ENCODE data around the gene SLC35F1.

Gene SLC35F1

GRCh38 chr6:118319894-118320649 is 413.0 kb downstream of the SLC35F1 start:
- no peak for DNase-seq

DNA sequence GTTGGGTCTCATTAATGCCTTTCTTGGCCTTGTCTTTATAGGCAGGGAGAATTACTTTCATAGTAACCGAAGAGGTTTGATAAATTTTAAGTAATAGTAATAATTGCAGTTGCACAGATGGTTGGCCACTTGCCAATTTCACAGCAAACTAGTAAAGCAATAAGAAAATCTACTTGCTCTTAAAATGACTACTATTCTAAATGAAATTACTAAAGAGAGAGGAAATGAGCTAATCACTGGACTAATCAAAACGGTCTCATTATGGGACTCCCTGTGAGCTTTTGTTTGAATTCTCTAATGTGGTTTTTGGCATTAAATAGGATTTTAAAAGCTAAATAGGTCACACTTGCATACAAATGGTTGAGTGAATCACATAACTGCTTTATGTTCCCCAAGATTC is 413.6 kb downstream of the SLC35F1 start:
- no peak for DNase-seq

DNA sequence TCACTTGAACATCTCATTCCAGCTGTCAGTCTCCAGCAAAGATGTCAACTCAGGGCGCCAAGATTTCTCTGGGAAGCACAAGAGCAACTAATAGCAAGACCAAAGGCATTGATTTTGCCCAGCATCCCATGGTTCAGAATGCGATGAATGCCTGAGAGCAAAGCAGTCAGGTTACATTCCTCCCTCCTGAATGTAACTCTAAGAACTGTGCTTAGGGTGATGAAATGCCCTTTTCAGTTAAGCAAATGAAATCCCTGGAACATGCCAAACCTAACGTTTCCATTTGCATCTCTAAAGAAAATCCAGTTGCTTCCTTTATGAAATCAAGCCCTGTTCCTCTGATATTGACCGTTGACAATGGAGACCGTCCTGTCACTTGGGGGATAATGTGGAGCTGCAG is 417.1 kb downstream of the SLC35F1 start:
- no peak for DNase-seq

- DNase-seq = no peak
Measured at GRCh38 chr6:118325220-118325860, 418.3 kb downstream of the SLC35F1 start.

- DNase-seq = no peak
Measured at GRCh38 chr6:118326712-118327111, 419.6 kb downstream of the SLC35F1 start.

DNA sequence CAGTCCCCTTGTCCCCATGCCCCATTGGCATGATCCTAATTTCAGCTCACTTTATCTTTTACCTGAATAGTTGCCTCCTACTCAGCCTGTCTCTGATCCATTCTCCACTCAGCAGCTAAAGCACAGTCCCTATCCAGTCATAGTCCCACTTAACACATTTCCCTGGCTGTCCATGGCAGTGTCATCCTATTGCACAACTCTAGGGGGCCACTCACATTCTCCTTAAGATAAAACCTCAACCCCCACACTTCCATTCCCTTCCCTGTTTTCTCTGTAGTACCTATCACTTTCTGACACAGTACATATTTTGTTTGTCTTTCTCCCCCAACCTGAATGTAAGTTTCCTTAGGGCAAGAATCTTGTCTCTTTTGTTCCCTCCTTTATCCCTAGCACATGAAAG is 420.2 kb downstream of the SLC35F1 start:
- DNase-seq = no peak

DNA sequence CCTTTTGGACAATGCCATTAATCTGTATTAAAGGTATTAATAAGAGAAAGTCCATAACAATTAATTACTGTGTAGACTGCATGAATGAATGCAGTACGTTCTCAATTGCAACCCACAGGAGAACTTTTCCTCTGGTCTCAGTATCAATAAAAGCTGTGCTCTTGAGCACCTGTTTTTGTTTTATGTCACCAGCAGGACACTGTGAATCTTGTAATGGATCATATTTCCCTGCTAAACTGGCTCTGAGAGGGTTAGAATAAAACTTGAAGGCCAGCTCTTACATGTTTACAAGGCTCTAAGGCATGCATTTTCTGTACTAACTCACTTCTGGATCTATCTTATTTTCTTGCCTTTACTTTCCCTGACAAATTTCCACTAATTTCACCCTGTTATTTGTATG is 426.7 kb downstream of the SLC35F1 start:
- DNase-seq = no peak

GRCh38 chr6:118334634-118335033 is 427.6 kb downstream of the SLC35F1 start:
- DNase-seq = no peak

GRCh38 chr6:118335325-118335816 is 428.3 kb downstream of the SLC35F1 start:
- DNase-seq = no peak

- no peak for DNase-seq
Measured at GRCh38 chr6:118344014-118344670, 437.1 kb downstream of the SLC35F1 start.

GRCh38 chr6:118350881-118351430 is 443.9 kb downstream of the SLC35F1 start:
- DNase-seq = no peak

GRCh38 chr6:118353564-118353963 is 446.5 kb downstream of the SLC35F1 start:
- no peak for DNase-seq

GRCh38 chr6:118354641-118355040 is 447.6 kb downstream of the SLC35F1 start:
- no peak for DNase-seq

DNA sequence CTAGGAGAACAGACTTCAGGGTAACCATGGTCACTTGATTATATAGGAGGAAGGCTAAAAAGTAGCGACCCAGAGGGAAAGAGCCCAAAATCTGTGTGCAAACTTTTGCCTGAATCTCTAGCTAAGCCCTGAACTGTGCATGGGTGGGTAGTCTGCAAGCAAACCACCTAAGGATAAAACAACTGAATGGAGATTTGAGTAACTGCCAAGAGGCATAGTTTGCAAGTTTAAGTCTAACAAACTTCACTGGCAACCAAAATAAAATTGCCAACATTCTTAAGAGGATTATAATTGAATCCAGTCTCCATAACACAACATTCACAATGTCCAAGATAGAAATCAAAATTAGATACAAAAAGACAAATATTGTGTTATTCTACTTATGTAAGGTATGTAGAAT is 449.0 kb downstream of the SLC35F1 start:
- DNase-seq = no peak

- DNase-seq = no peak
Measured at GRCh38 chr6:118356686-118357085, 449.6 kb downstream of the SLC35F1 start.

Data from NCI-H524 treated with DMSO at 0.1 percent for 48 hours (cell line).